Keratinocyte (primary cell): ENCODE measurements around the gene NIN. TPM values are rescaled to one million over a fixed set of nuclear protein-coding genes. Genes with fewer than 3 reads are reported as not detected.

Experiments used
- DNase-seq: peaks from one replicate; pipeline ENCODE4 v3.0.0-alpha.2; 2011; ENCODE audit warnings: low read depth, missing footprints, low spot score
- FAIRE-seq: peaks from 2 replicates; lab custom pipeline; 2011; peaks lifted over from hg19 to GRCh38; lab: Jason Lieb, UNC
- H2AFZ ChIP-seq: 2 replicates; pipeline ENCODE4 v1.6.0; 2012; ENCODE audit warnings: low read length, control low read depth, inconsistent platforms; ENCODE audit not compliant: control insufficient read depth
- H3K27ac ChIP-seq: 2 replicates; pipeline ENCODE4 v1.5.1; 2011; ENCODE audit warnings: low read length; ENCODE audit not compliant: control insufficient read depth, insufficient read depth
- H3K27me3 ChIP-seq: 3 replicates; pipeline ENCODE4 v1.6.0; 2011; ENCODE audit warnings: low read length; ENCODE audit not compliant: control insufficient read depth, insufficient read depth; ENCODE audit errors: extremely low read depth
- H3K36me3 ChIP-seq, 2 experiments: 2 replicates in 1 of 2; 3 replicates in 1 of 2; pipeline ENCODE4 v1.5.1; 2011; ENCODE audit warnings: low read length in 2 of 2, mild to moderate bottlenecking in 1 of 2; ENCODE audit not compliant: control insufficient read depth in 2 of 2, insufficient read depth in 2 of 2; ENCODE audit errors: extremely low read depth in 1 of 2
- H3K4me1 ChIP-seq: 3 replicates; pipeline ENCODE4 v1.5.1; 2011; ENCODE audit warnings: low read length; ENCODE audit not compliant: control insufficient read depth, insufficient read depth; ENCODE audit errors: extremely low read depth
- H3K4me2 ChIP-seq: 3 replicates; pipeline ENCODE4 v1.6.0; 2011; ENCODE audit warnings: low read depth, low read length; ENCODE audit not compliant: control insufficient read depth, insufficient read depth; ENCODE audit errors: extremely low read depth
- H3K4me3 ChIP-seq, 3 experiments: fragments of 200-600 bp in 1 of 3; sonication (generic) in 1 of 3; 2 replicates in 2 of 3; 3 replicates in 1 of 3; pipeline ENCODE4 v1.5.1; 2011 to 2016; ENCODE audit warnings: low read length in 3 of 3, mild to moderate bottlenecking in 3 of 3, control low read depth in 2 of 3, inconsistent platforms in 1 of 3, low read depth in 1 of 3, mixed read lengths in 1 of 3, mixed run types in 1 of 3, moderate library complexity in 1 of 3; ENCODE audit not compliant: control insufficient read depth in 2 of 3, insufficient read depth in 2 of 3; ENCODE audit errors: extremely low read depth in 1 of 3
- H3K79me2 ChIP-seq: 2 replicates; pipeline ENCODE4 v1.6.0; 2012; ENCODE audit warnings: low read length; ENCODE audit not compliant: control insufficient read depth, insufficient read depth
- H3K9ac ChIP-seq: 3 replicates; pipeline ENCODE4 v1.6.0; 2011; ENCODE audit warnings: low read length; ENCODE audit not compliant: control insufficient read depth, insufficient read depth; ENCODE audit errors: extremely low read depth
- H3K9me1 ChIP-seq: 3 replicates; pipeline ENCODE4 v1.6.0; 2011; ENCODE audit warnings: low read length; ENCODE audit not compliant: control insufficient read depth, insufficient read depth; ENCODE audit errors: extremely low read depth
- H3K9me3 ChIP-seq: 2 replicates; pipeline ENCODE4 v1.5.1; 2012; ENCODE audit warnings: low read depth, low read length; ENCODE audit not compliant: control insufficient read depth
- H4K20me1 ChIP-seq: 3 replicates; pipeline ENCODE4 v1.6.0; 2011; ENCODE audit warnings: low read length; ENCODE audit not compliant: control insufficient read depth, insufficient read depth; ENCODE audit errors: extremely low read depth
- CTCF ChIP-seq, 3 experiments: IDR thresholded peaks in 1 of 3; conservative IDR thresholded peaks in 1 of 3; optimal IDR thresholded peaks in 1 of 3; 2 replicates in 2 of 3; 3 replicates in 1 of 3; pipeline versions ENCODE3 to v1.5.1; 2011; ENCODE audit warnings: low read length in 3 of 3, mild to moderate bottlenecking in 3 of 3, moderate library complexity in 2 of 3, control low read depth in 1 of 3, inconsistent platforms in 1 of 3; ENCODE audit not compliant: insufficient read depth in 2 of 3; ENCODE audit errors: extremely low read depth in 1 of 3
- EZH2 ChIP-seq: IDR thresholded peaks from one replicate; pipeline ENCODE4 v1.6.1; 2012; ENCODE audit warnings: inconsistent platforms, mild to moderate bottlenecking, low read length, moderate library complexity
- dilution Hi-C: fragments of 300-500 bp; cut with MboI; formaldehyde crosslinking; loops from one replicate; pipeline ENCODE4 v1.7.0; 2020; ENCODE audit warnings: low sequenced_read_pairs; ENCODE audit not compliant: extremely low pct_ligation_motif_present
- polyA plus RNA-seq, 5 experiments: library from polyadenylated mRNA; depleted of rRNA in 3 of 5; stranded (reverse) in 3 of 5; stranded (forward) in 1 of 5; unstranded in 1 of 5; fragments of >200 nt; gene quantifications; 1 replicate in 1 of 5; 2 replicates in 3 of 5; 3 replicates in 1 of 5; pipeline versions ENCODE4 v1.2.1 to v1.2.3, GENCODE V29; 2011 to 2012; ENCODE audit warnings: missing spikeins in 2 of 5, low read depth in 1 of 5, low replicate concordance in 1 of 5

Gene NIN
- polyA plus RNA-seq, 1 donor (not counting 4 experiments of a cell fraction or from before 2014, with no cell fraction given): 15.2 TPM

GRCh38 chr14:50756300-50756699 lies 74.7 kb downstream of the NIN start:
- Histone ChIP-seq H3K4me1 (no peaks in the 10 kb centered on the region), H3K79me2 (no peaks in the 10 kb centered on the region), H2AFZ (no peak overlapping the region), H3K27me3 (no peaks in the 10 kb centered on the region), H3K4me3 (no peak overlapping the region), H3K27ac (no peak overlapping the region), H3K9me1 (no peaks in the 10 kb centered on the region), H3K4me2 (no peak overlapping the region), H3K9me3 (no peaks in the 10 kb centered on the region), H3K36me3 (peaks cover 5 to 9% of the 10 kb centered on the region in 2 experiments), H4K20me1 (no peaks in the 10 kb centered on the region), H3K9ac (no peak overlapping the region)
- dilution Hi-C loops: no loop called here
- FAIRE-seq: no peak
- TF ChIP-seq EZH2: no peak
- no peak for TF ChIP-seq CTCF (optimal IDR thresholded peaks at IDR 0.05 in 1 of 3, IDR thresholded peaks at IDR 0.05 in 1 of 3, conservative IDR thresholded peaks at IDR 0.05 in 1 of 3; ENCODE audit: extremely low read depth in 1 of 3, insufficient read depth in 2 of 3, low read length in 3 of 3)
- DNase-seq: no peak

DNA sequence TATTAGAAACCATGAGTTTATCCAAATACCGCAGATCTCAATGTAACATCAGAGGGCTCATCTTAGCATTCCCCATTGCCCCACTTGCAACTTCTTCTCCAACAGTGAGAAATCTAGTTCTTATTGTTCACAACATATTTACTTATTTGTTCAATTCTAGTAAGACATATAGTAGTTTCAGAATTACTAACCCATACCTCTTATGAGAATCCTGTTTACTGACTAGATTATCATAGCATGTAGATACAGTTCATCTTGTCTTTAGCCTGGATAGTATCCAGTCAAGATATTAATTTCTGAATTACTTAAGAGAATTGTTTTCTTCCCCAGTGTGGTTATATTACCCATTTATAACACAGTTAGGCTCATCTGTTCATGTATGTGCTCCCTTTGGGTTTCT lies 80.6 kb downstream of the NIN start:
- Histone ChIP-seq H3K4me3 (no peak overlapping the region), H3K4me2 (no peak overlapping the region), H2AFZ (no peak overlapping the region), H3K36me3 (peaks cover 0 to 2% of the 10 kb centered on the region in 2 experiments), H3K9me3 (no peaks in the 10 kb centered on the region), H4K20me1 (no peaks in the 10 kb centered on the region), H3K4me1 (no peaks in the 10 kb centered on the region), H3K9me1 (no peaks in the 10 kb centered on the region), H3K27me3 (no peaks in the 10 kb centered on the region), H3K9ac (no peak overlapping the region), H3K27ac (no peak overlapping the region), H3K79me2 (no peaks in the 10 kb centered on the region)
- dilution Hi-C loops: no loop called here
- FAIRE-seq (no peak), DNase-seq (no peak)
- TF ChIP-seq EZH2 (no peak), CTCF (optimal IDR thresholded peaks at IDR 0.05 in 1 of 3, IDR thresholded peaks at IDR 0.05 in 1 of 3, conservative IDR thresholded peaks at IDR 0.05 in 1 of 3; ENCODE audit: extremely low read depth in 1 of 3, insufficient read depth in 2 of 3, low read length in 3 of 3) (no peak)
